Testis (tissue), 3 donors: Measurements from ENCODE around the gene ATG16L1. TPM values are rescaled to one million over a fixed set of nuclear protein-coding genes. Genes with fewer than 3 reads are reported as not detected.

Experiments
- DNase-seq: peaks from one replicate; pipeline ENCODE4 v3.0.0-alpha.2; 2019
- H3K27ac ChIP-seq, 2 donors: fragments of 200-600 bp; sonication (generic); one replicate each; pipeline ENCODE4 v1.5.1; 2019
- H3K27me3 ChIP-seq: fragments of 200-600 bp; sonication (generic); one replicate; pipeline ENCODE4 v1.5.1; 2019
- H3K36me3 ChIP-seq: fragments of 200-600 bp; sonication (generic); one replicate; pipeline ENCODE4 v1.5.1; 2017; ENCODE audit warnings: low read depth; ENCODE audit errors: missing control alignments
- H3K4me1 ChIP-seq: fragments of 200-600 bp; sonication (generic); one replicate; pipeline ENCODE4 v1.5.1; 2019
- H3K4me3 ChIP-seq, 2 donors: fragments of 200-600 bp; sonication (generic); one replicate each; pipeline ENCODE4 v1.5.1; 2017 to 2019
- H3K9me3 ChIP-seq: fragments of 200-600 bp; sonication (generic); one replicate; pipeline ENCODE4 v1.5.1; 2017
- POLR2A ChIP-seq: fragments of 450-650 bp; IDR thresholded peaks from one replicate; pipeline ENCODE4 v1.6.1; 2017; ENCODE audit warnings: antibody characterized with exemption, mild to moderate bottlenecking, moderate library complexity
- WGBS, 2 donors: methylation state at CpG; one replicate each; pipeline ENCODE4 v1.1.5; 2018; 5-methylcytosine and 5-hydroxymethylcytosine counted together
- intact Hi-C: fragments of 100-400 bp; cut with DNase I; formaldehyde crosslinking; loops from one replicate; pipeline ENCODE4 v1.15.1; 2023; ENCODE audit warnings: low total_unique reads
- polyA plus RNA-seq: library from polyadenylated mRNA; stranded (reverse); fragments of 350-450 nt; fragmentation: Illumina TruSeq; extraction: RNeasy Lipid Tissue Mini Kit (QIAGEN cat#74804); gene quantifications from one replicate; pipeline ENCODE4 v1.2.3, GENCODE V29; 2014; ENCODE audit warnings: low read depth, low replicate concordance; ENCODE audit not compliant: insufficient read depth
- total RNA-seq, 2 donors: library from RNA; depleted of rRNA; stranded (reverse); fragments of >200 nt; gene quantifications; one replicate each; pipeline ENCODE4 v1.2.3, GENCODE V29; 2016
- TF ChIP-seq, protein P1 (sequence below), 3 experiments: fragments of 450-650 bp in 2 of 3; fragments of 200-600 bp in 1 of 3; sonication (generic) in 1 of 3; IDR thresholded peaks; one replicate each; pipeline ENCODE4 v1.5.1; 2016 to 2019; ENCODE audit warnings: antibody characterized with exemption in 3 of 3, mild to moderate bottlenecking in 2 of 3, moderate library complexity in 1 of 3

ATG16L1 gene
- total and polyA plus RNA-seq, 3 donors from 2014 or later: 37.3 to 53.1 (median 47.2) TPM

DNA sequence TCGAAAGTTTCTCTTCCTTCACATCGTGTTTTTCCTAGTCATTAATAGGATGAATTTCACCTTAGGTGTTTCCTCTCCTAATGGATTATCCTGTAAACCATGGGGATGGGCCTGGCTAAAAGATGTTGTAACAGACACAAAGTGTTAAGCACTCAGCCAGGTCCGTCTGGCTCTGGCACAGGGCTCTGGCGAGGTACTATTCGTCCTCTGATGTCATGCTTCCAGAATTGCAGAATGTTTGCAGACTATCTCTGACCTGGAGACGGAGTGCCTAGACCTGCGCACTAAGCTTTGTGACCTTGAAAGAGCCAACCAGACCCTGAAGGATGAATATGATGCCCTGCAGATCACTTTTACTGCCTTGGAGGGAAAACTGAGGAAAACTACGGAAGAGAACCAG is 13.2 kb downstream of the ATG16L1 start:
- 78 to 87% methylated on average over 8 of the region's 8 CpGs for WGBS, 2 donors
- no peaks in the 10 kb centered on the region for H3K4me1 ChIP-seq
- no peaks in the 10 kb centered on the region for H3K9me3 ChIP-seq
- no peaks in the 10 kb centered on the region for H3K36me3 ChIP-seq
- DNase-seq: no peak
- no peak overlapping the region for H3K27ac ChIP-seq
- intact Hi-C loops: loop anchor here (10.0 kb wide), 1 partner anchor 90 kb away; the partner anchor contains the start of gene DGKD
- TF ChIP-seq POLR2A: no peak
- TF ChIP-seq, protein P1, sequence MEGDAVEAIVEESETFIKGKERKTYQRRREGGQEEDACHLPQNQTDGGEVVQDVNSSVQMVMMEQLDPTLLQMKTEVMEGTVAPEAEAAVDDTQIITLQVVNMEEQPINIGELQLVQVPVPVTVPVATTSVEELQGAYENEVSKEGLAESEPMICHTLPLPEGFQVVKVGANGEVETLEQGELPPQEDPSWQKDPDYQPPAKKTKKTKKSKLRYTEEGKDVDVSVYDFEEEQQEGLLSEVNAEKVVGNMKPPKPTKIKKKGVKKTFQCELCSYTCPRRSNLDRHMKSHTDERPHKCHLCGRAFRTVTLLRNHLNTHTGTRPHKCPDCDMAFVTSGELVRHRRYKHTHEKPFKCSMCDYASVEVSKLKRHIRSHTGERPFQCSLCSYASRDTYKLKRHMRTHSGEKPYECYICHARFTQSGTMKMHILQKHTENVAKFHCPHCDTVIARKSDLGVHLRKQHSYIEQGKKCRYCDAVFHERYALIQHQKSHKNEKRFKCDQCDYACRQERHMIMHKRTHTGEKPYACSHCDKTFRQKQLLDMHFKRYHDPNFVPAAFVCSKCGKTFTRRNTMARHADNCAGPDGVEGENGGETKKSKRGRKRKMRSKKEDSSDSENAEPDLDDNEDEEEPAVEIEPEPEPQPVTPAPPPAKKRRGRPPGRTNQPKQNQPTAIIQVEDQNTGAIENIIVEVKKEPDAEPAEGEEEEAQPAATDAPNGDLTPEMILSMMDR (IDR thresholded peaks at IDR 0.05): no peak
- H3K27me3 ChIP-seq: no peaks in the 10 kb centered on the region
- H3K4me3 ChIP-seq: no peak overlapping the region

DNA sequence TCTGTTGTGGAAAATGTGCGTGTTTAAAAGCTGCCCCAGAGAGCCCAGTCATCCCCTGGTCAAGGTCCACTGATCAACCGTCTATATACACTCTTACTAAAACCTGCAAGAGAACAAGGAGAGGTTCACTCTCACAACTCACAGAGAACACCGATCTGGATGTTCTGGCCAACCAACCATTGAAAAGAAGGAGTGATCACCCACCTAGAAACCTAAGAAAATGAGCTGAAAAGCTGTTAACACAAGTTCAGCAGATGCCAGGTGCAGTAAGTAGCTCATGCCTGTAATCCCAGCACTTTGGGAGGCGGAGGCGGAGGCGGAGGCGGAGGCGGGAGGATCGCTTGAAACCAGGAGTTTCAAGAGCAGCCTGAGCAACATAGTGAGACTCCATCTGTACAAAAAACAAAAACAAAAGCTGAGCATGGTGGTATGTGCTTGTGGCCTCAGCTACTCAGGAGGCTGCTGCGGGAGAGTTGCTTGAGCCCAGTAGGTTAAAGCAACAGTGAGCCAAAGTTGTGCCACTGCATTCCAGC is 14.5 kb downstream of the ATG16L1 start:
- Histone ChIP-seq H3K36me3 (no peaks in the 10 kb centered on the region), H3K27ac (no peak overlapping the region), H3K9me3 (no peaks in the 10 kb centered on the region), H3K27me3 (no peaks in the 10 kb centered on the region), H3K4me3 (no peak overlapping the region), H3K4me1 (no peaks in the 10 kb centered on the region)
- 95 to 97% methylated on average over 10 of the region's 10 CpGs for WGBS, 2 donors
- DNase-seq: no peak
- intact Hi-C loops: loop anchor here (10.0 kb wide), 1 partner anchor 89 kb away; the partner anchor contains the start of gene DGKD
- TF ChIP-seq POLR2A: no peak
- TF ChIP-seq, protein P1 (IDR thresholded peaks at IDR 0.05): no peak

DNA sequence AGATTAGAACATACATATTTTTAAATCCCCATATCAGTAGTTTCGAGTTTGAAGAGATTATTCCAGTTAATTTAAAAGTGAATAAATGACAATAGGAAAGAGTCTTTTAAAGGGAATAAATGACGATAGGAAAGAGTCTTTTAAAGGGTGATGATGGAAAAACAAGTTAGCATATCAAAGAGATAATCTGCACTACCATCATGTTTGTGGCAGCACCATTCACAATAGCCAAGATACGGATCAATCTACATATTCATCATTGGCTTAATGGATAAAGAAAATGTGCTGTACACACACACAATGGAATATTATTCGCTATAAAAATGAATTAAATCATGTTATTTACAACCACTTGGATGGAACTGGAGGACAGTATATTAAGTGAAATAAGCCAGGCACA is 15.0 kb downstream of the ATG16L1 start:
- intact Hi-C loops: loop anchor here (10.0 kb wide), 1 partner anchor 88 kb away; the partner anchor contains the start of gene DGKD
- H3K27ac ChIP-seq: no peak overlapping the region
- H3K4me1 ChIP-seq: no peaks in the 10 kb centered on the region
- no peaks in the 10 kb centered on the region for H3K36me3 ChIP-seq
- H3K9me3 ChIP-seq: no peaks in the 10 kb centered on the region
- H3K27me3 ChIP-seq: no peaks in the 10 kb centered on the region
- 94 to 95% methylated on average over 4 of the region's 4 CpGs for WGBS, 2 donors
- no peak overlapping the region for H3K4me3 ChIP-seq
- DNase-seq: no peak
- TF ChIP-seq, protein P1 (IDR thresholded peaks at IDR 0.05): no peak
- TF ChIP-seq POLR2A: no peak

DNA sequence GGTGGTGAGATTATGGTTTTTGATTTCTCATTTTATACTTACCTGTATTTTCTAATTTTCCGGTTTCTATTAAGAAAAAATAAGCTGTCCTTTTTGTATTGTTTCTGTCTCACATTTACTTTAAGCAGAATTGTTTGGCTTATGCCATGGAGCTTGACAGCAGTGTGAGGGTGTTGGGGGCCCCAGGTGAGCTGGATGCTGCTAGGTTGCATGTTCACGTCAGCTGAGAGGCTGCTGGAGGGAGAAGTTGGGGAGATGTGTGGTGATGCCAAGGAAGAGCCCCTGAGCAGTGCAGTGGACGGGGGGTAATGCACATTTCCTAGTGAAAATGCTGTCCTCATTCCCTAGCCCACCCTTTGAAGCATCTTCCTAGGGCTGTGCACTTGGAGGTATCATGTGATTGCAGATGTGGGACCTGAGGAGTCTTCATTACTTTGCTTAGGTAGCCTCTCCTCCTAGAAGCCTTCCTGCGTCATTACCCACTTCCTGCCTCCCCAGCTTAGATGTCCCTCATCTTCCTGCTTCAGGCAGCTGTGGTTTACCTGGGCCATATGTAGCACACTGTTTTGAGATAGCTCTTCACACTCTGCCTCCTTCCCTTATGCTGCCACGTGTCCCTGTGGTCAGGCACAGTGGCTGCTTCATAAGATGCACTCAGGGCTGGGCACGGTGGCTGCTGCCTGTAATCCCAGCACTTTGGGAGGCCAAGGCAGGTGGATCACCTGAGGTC is 16.2 kb downstream of the ATG16L1 start:
- H3K9me3 ChIP-seq: no peaks in the 10 kb centered on the region
- TF ChIP-seq, protein P1 (IDR thresholded peaks at IDR 0.05): no peak
- TF ChIP-seq POLR2A: no peak
- H3K4me1 ChIP-seq: no peaks in the 10 kb centered on the region
- H3K36me3 ChIP-seq: no peaks in the 10 kb centered on the region
- no peak overlapping the region for H3K27ac ChIP-seq
- intact Hi-C loops: loop anchor here (10.0 kb wide), 1 partner anchor 87 kb away; the partner anchor contains the start of gene DGKD
- H3K27me3 ChIP-seq: no peaks in the 10 kb centered on the region
- WGBS, 2 donors: 89 to 94% methylated on average over 6 of the region's 6 CpGs
- no peak for DNase-seq
- H3K4me3 ChIP-seq: no peak overlapping the region
